ENCODE data around the gene PCSK9.
"Not testable (repeated sequence)": the region's sequence is repeated elsewhere in the genome, so short reads cannot be mapped to it uniquely, and the experiment has no call there.

Gene PCSK9

DNA sequence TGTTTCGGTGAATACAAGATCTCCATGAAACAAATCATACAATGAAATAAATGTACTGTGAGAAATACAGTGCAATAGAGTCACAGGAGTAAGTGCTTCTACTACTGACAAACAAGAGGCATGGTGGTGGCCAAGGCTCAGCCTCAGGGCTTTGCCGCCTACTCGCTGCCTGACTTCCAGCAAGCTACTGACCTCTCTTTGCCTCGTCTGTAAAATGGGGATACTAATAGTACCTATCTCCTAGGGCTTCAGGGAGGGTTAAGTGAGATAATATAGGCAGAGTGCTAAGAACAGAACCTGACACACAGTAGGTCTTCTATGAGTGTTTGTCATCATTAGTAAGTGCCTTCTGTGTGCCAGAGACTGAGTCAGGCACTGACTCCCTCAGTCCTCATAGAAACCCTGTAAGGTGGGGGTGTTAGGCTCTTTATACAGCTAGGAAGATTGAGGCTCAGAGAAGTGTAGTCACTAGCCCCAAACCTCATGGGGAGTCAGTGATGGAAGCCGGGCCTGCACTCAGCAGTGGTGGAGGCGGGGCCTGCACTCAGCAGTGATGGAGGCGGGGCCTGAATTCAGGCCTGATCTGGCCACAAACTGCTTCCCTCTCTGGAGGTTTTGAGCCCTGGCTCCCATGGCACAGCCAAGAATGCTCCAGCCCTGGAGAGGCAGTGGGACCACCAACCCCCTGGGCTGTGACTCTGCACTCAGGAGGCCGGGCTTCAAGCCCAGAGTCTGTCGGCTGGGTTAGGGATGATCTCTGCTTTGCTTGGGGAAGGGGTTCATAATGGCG lies 33.8 kb upstream of the PCSK9 start:
- no peak for DNase-seq
- intact Hi-C loops (cut with DNase I): no loop called here

DNA sequence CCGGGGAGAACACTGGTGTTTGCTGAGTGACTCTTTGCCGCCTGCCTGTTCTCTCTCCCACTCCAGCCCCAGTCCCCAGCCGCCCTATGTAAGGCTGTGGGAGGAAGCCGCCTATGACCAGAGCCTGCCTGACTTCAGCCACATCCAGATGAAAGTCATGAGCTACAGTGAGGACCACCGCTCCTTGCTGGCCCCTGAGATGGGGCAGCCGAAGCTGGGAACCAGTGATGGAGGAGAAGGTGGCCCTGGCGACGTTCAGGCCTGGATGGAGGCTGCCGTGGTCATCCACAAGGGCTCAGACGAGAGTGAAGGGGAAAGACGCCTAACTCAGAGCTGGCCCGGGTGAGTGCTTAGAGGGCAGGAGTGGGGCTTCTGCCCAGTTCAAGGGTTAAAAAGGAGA lies 32.4 kb upstream of the PCSK9 start:
- intact Hi-C loops (cut with DNase I): no loop called here
- no peak for DNase-seq

DNA sequence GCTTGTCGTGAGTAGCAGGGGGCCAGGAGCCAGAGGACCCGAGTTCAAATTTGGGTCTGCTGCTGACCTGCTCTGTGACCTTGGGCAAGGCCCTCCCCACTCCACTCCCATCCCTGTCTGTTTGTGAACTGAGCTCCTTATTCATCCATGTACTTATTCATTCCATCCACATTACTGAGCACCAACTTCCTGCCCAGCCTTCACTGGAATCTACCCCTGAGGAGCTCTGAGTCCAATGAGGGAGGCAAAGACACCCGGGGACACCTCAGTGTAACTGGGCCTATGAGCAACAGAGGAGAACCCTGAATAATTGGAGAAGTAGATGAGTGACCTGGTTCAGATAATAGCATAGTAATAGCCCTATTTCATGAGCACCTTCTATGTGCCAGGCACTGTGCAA lies 31.7 kb upstream of the PCSK9 start:
- DNase-seq: no peak
- intact Hi-C loops (cut with DNase I): no loop called here

DNA sequence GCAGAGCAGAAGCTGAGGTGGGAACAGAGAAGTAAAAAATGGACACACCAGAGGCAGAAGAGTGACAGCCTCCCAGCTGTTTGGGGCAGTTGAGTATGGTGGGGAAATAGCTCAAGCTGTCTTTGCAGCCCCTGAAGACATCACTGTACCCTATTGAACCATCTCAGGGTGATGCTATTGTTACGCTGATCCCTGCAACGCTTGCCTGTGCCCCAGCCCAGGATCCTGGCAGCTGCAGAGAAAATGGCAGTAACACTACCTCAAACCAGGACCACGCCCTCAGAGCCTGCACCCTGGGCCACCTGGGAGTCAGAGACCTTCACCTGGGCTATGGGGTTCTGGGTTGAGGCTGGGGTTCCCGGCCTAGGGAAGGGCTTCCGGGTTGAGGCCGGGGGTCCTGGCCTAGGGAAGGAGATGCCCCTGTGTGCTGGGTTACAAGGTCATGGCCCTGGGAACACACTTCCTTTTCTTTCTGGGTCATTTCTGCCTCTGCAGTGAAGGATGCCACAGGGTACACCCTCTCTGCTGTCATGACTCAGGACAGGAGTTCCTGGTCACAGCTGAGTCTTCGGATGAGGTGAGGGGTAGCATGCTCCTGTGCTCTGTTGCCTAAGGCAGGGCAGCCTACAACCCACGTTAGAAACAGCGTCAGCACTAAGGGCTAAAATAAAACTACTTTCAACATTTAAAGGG lies 29.0 kb upstream of the PCSK9 start:
- no peak for DNase-seq
- intact Hi-C loops (cut with DNase I): no loop called here

DNA sequence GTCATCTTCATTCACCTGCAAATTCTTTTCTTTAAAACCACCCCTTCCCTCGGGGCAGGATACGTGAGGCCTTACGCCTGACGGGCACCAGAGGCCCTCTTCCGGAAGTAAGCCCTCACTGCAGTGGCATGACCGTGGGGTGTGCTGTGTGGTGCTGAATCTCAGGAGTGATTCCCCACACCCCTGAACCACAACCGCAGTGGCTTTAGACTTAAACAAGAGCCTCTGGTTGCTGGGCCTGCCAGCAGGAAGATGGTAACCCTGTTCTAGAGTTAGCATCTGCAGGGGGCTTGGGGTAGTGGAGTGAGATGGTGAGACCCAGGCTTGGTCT lies 28.5 kb upstream of the PCSK9 start:
- DNase-seq: no peak
- intact Hi-C loops (cut with DNase I): no loop called here

DNA sequence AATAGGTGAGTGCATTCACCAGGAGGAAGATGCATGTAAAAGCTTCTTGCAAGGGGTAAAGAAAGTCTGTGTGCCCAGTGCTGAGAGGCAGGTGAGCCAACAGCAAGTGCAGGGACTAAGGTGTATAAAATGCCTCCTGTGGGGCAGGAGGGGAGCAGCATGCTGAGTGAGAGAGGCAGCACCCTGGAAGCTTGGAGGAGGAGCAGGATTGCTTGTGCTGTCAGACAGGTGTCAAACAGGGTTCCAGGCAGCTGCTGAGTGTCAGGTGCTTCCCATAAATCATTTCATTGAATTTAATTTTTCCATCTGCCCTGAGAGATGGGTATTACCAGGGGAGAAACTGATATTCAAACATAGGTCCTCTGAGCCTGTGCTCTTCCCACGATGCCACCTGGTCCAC lies 26.7 kb upstream of the PCSK9 start:
- DNase-seq: no peak
- intact Hi-C loops (cut with DNase I): no loop called here

DNA sequence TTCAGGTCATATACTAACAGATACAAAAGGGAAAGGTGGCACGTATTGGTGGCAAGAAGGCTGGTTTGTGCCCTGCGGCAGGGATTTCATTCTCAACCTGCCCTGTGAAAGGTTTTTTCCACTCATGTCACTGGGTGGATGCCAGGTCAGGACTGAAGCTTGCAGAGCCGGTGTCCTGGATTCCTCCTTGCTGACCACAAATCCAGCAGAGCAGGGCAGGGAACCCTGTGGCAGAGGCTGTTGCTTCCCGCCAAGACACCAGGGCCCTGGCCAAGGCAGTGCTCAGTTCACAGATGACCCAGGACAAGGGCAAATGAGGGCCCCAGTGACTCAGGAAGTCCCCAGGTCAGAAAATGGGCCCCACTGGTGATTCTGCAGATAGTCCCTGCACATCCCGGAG lies 24.2 kb upstream of the PCSK9 start:
- no peak for DNase-seq
- intact Hi-C loops (cut with DNase I): no loop called here

DNA sequence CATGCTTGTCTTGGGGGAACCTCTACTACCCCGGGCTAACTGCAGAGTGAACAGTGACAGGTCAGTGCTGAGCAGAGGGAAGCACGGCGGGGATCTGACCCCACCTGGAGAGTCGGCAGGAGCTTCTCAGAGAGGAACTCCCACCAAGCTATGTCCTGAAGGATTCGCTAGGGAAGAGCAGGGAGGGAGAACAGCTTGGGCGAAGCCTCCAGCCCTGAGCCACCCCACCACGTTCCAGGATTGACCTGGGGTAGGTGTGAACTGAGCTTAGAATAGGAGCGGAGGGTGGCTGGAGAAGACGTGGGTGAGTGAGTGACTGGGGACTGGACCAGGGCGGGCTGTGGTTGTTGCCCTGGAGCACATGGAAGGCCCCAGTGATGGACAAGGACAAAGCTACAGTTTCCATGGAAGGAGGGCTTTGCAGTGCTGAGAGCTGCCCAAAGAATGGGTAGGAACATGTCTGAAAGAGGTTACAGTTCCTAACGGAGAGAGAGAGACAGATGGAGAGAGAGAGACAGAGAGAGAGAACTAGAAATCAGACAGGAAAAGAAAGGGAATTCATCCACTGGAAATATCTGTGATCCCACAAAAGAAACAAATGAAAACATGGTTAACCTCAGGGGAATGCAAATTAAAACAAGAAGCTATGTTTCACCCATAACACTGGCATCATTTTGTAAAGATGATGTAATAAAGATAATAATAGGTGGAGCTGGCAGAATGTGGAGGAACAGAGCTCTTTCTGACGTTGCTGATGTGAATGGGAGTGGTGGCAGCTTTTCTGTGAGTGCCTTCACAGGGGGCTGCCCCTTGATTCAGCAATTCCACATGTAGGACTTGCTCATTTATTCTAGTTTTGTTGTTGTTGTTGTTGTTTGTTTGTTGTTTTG lies 23.4 kb upstream of the PCSK9 start:
- DNase-seq: no peak
- intact Hi-C loops (cut with DNase I): no loop called here

DNA sequence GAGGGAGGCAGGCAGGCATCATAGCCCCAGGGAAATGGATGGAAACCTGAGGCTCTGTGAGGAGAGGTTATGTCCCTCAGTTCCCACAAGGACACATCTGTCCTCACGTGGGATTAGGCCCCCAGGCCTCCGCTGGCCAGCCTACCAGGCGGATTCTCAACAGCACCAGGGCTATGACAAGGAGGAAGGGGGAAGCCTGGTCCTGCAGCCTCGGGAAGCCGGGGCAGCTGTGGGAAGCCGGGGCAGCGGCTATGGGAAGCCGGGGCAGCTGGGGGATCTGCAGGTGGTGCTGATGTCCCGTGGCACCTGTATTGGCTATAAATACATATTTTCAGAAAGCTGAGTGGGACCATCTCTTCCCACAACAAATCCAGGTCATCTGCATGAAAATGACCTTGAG lies 21.0 kb upstream of the PCSK9 start:
- DNase-seq: no peak
- intact Hi-C loops (cut with DNase I): no loop called here

DNA sequence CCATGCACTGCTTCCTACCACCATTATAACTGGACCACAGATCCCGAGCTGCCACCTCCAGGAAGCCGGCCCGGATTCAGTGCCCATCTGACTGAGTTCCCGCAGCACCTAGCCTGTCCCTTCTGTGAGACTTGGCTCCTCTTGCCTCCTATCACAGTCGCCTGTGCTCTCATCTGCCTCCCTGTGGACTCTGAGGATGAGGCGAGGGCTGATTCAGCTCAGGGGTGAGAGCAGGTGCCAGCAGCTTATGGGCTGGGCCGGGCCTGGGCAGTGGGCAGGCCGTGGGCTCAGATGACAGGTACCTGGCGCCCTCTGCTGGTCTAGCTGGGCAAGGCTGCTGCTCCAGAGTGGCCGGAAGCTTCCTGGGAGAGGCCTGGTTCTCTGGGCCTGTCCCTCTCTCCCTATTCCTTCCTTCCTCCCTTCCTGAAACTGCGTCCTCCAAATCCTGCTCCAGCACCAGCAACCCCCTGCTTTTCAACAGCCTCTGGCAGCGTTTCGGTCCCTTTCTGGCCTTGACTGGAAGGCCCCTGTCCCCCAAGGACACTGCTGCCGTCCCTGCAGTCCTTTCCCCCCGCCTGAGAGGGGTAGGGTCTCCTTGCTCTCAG lies 17.3 kb upstream of the PCSK9 start:
- intact Hi-C loops (cut with DNase I): no loop called here
- DNase-seq: peak; percentile 52 to 88 (median 76)

DNA sequence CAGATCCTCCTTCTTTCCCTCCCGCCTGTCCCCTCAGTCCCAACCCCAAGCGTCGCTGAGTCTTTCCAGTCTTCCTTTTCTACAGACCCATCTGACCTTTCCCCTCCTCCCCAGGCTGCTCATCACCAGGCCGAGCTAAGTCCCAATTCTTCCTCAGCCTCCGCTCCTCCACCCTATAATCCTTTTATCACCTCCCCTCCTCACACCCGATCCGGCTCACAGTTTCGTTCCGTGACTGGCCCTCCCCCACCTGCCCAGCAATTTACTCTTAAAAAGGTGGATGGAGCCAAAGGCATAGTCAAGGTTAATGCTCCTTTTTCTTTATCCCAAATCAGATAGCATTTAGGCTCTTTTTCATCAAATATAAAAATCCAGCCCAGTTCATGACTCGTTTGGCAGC lies 15.2 kb upstream of the PCSK9 start:
- intact Hi-C loops (cut with DNase I); DNase-seq: not testable (repeated sequence)

DNA sequence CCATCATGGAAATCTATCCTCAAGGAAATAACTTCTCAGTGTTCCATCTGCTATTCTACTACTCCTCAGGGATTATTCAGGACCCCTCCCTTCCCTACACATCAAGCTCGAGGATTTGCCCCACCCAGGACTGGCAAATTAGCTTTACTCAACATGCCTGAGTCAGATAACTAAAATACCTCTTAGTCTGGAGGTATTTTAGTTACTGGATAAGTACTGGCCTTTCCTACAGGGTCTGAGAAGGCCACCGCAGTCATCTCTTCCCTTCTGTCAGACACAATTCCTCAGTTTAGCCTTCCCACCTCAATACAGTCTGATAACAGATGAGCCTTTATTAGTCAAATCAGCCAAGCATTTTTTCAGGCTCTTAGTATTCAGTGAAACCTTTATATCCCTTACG lies 12.7 kb upstream of the PCSK9 start:
- intact Hi-C loops (cut with DNase I); DNase-seq: not testable (repeated sequence)

DNA sequence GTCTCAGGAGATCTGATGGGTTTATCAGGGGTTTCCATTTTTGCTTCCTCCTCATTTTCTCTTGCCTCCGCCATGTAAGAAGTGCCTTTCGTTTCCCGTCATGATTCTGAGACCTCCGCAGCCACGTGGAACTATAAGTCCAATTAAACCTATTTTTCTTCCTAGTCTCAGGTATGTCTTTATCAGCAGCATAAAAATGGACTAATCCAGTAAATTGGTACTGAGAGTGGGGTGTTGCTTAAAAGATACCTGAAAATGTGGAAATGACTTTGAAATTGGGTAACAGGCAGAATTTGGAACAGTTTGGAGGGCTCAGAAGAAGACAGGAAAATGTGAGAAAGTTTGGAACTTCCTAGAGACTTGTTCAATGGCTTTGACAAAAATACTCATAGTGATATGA lies 8.2 kb upstream of the PCSK9 start:
- intact Hi-C loops (cut with DNase I); DNase-seq: not testable (repeated sequence)

DNA sequence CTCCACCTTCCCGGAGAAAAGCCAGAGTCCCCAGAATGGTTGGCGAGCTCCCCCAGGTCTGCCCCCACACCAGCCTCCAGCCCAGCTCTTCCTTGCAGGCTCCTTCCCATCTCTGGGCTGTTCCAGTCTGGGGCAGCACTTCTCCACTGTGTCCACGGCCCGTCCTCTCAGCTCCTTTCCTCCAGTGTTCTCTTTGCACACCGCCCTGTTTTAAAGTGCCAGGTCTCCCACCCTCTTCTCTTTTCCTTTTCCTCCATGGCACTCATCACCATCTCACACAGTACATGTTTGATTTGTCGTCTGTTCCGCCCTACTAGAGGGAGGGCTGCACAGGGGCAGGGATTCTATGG lies 6.1 kb upstream of the PCSK9 start:
- intact Hi-C loops (cut with DNase I): no loop called here
- DNase-seq: no peak

DNA sequence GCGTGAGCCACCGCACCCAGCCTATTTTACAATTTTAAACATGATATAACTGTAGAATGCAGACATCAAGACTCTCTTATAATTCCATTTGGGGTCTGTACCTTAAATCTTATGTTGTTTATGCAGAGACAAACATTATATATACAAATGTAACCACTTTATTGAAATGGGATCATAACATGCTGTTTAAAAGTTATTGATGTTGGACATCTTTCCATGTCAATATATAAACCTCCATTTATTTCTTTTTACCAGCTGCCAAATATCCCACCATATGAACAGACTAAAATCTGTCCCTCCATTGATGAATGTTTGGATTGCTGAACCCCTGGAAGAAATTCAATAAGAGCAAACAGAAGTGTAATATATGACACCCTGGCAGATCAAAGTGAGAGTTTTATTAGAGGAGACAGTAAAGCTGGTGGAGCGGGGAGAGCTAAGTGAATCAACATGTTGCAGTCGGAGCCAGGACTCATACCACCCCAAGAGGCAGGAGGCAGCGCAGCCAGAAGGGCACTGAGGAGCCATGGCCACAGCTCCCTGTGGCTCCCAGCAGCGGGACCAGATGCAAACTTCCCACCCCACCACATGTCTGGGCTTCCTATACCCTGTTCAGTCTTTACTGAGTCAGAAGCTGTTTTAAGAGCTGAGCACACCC lies 4.7 kb upstream of the PCSK9 start:
- intact Hi-C loops (cut with DNase I): no loop called here
- no peak for DNase-seq

DNA sequence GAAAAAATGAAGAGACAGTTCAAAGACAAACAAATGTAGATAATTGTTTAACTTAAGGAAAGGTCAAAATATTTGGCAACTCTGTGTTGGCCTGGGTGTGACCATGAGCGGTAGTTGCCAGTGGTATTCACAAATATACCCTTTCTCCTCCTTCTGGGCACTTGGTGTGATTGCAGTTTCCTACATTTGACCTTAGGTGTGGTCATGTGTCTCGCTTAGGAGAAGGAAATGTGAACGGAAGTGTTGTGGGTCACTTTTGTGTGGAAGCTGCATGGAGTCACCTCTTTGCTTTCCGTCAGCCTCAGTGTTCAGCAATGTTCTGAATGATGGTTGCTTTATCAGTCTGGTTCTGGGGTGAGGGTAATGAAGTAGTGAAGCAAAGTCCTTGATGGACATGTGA lies 3.4 kb upstream of the PCSK9 start:
- DNase-seq: no peak
- intact Hi-C loops (cut with DNase I): no loop called here

DNA sequence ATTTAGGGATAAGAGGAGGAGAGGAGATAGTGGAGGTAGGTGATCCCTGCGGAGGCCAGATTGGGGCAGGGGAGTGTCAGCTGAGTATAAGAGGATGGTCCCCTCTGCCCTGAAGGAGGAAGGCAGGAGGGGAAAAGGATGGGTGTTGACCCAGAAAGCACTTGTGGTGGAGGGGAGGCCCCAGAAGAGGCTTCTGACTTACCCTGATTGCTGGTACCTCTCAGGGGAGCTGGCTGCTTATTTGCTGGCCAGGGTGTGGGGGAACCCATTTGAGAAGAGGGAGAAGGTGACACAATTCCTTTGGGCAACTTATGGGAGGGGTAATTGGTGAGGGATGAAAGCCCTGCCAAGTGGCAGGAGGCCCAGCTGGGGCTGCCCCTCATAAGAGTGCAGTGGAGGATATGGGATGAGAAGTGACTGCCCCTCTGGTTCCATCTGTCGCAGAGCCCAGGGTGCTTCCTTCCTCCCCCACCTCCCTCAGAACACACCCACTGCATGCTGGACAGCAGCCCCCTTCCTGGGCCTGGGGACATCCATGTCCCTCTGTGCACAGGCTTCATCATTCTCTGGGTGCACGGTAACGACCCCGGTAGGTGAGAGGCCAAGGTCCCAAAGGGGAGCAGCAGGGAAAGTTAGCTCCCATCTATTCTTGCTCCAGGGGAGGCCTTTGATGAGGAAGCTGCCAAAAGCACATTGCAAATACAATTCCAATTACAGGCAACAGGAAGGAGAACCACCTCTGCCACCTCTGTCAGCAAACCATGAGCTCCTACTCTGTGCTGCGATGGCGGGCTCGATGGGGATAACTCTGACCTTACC lies 1.4 kb upstream of the PCSK9 start:
- intact Hi-C loops (cut with DNase I): no loop called here
- DNase-seq: no peak

DNA sequence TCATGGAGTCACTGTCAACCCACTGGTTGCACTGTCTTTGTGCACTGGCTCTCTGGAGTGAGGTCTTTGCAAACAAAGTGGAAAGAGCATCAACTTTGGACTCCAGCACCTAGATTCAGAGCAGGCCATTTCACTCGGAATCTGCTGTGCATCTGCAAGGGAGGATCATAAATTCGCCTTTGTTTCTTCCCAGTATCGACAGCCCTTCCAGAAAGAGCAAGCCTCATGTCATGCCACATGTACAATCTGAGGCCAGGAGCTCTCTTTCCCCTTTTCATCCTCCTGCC lies 853 bp upstream of the PCSK9 start:
- DNase-seq: no peak

DNA sequence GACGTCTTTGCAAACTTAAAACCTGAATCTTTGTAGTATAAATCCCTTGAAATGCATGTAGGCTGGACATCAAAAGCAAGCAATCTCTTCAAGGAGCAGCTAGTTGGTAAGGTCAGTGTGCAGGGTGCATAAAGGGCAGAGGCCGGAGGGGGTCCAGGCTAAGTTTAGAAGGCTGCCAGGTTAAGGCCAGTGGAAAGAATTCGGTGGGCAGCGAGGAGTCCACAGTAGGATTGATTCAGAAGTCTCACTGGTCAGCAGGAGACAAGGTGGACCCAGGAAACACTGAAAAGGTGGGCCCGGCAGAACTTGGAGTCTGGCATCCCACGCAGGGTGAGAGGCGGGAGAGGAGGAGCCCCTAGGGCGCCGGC lies 390 bp upstream of the PCSK9 start:
- intact Hi-C loops (cut with DNase I): no loop called here
- no peak for DNase-seq

More for the DNA sequence above, 853 bp upstream of the PCSK9 start:
- intact Hi-C loops (cut with DNase I): no loop called here

Data from head of caudate nucleus (tissue), 42 donors.